Measurements from ENCODE around the gene NEUROD4.

DNA sequence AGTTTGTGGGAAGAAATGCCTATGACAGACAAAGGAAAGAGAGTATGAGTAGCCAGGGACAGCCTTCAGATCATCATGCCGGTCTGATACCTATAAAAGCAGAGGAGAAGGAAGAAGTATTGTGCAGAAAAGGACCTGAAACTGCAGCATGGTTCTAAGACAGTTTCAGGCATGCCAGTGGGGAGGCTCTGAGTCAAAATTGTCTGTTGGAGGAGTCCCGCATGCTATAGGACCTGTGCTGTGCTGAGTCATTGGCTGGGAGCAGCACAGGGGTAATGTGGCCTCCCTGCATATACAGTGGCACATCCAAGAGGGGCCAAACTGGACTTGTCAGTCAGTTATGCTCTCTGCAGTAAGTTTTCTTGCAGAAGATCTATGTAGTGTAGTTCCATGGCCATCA lies 40.7 kb downstream of the NEUROD4 start:
- TF ChIP-seq POLR2A (IDR thresholded peaks at IDR 0.05; ENCODE audit: low read length): no peak
- TF ChIP-seq GATA1 (IDR thresholded peaks at IDR 0.05; ENCODE audit: low read depth, low read length): no peak
